Measurements from ENCODE around the gene UNC5CL.

Gene UNC5CL

DNA sequence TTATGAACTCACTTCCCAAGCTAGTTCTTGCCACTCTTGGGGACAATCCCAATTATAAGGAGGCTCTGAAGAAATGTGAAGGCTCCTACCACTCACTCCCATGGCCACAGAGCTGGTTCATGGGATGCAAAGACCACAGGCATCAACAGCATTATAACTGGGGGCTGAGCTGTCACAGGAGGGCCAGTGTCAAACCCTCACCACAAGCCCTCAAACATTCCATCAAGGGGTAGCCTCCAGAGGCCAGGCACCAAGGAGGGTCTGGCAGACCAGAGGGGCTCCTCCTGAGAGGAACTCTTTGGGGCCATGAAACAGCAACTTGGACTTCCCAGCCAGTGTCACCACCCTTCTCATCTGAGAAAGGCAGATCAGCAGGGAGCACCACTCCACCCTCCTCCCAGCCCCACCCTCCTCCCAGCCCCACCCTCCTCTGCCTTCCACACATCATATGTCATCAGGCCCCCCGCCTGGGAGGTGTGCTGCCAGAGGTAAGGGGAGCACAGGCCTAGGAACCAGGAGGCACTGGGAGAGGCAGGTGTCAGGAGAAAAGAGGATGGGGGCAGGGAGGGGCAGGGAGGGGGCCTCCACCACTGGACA, 2.0 kb upstream of the UNC5CL start:
- Mint-ChIP-seq H3K27me3 (ENCODE audit: low read depth) (peaks cover 13% of the 10 kb centered on the region), H3K27ac (peak overlapping the region; percentile 95 to 99 (median 95)), H3K36me3 (ENCODE audit: low read depth) (no peaks in the 10 kb centered on the region), H3K9me3 (no peaks in the 10 kb centered on the region), H3K4me1 (peaks cover 24% of the 10 kb centered on the region), H3K4me3 (no peak overlapping the region)
- TF ChIP-seq, protein P1, sequence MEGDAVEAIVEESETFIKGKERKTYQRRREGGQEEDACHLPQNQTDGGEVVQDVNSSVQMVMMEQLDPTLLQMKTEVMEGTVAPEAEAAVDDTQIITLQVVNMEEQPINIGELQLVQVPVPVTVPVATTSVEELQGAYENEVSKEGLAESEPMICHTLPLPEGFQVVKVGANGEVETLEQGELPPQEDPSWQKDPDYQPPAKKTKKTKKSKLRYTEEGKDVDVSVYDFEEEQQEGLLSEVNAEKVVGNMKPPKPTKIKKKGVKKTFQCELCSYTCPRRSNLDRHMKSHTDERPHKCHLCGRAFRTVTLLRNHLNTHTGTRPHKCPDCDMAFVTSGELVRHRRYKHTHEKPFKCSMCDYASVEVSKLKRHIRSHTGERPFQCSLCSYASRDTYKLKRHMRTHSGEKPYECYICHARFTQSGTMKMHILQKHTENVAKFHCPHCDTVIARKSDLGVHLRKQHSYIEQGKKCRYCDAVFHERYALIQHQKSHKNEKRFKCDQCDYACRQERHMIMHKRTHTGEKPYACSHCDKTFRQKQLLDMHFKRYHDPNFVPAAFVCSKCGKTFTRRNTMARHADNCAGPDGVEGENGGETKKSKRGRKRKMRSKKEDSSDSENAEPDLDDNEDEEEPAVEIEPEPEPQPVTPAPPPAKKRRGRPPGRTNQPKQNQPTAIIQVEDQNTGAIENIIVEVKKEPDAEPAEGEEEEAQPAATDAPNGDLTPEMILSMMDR (IDR thresholded peaks at IDR 0.05; ENCODE audit: unreplicated experiment in 3 of 3) = no peak

DNA sequence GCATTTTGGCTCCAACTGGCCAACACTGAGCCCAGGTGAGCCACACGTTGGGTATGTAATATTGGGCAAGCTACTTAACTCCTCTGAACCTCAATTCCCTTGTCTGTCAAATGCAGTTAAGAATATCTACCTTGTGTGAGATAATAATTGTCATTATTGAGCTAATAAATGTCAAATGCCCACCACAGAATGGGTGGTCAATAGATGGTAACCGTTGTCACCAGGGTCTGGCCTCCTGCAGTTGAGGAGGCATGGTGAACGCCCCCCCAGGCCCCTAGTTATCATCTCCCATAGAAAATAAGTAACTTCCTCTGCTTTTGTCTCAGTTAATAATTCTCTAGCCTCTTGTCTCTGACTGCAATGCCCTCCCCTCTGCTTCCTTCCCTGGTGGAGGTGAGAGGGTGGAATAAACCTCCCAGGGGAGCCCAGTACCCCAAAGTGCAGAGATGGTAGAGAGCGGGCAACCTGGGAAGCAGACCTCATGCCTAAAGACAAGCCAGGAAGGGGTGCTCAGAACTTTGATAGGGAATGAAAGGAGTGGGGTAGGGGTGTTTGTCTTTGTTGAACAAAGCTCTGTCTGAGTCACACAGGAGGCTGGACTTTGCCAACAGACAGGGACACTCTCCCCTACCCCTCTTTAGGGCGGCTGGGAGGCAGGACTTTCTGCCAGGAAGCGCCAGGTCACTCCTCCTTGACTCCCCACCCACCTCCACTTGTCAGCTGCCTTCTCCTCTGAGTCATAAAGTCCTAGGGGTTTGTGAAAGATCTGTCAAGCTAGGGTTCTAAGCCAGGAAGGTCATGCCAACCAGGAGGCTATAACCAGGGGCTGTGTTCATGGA, 1.3 kb upstream of the UNC5CL start:
- Mint-ChIP-seq H3K27ac (peak overlapping the region; percentile 95 to 99 (median 95)), H3K9me3 (no peaks in the 10 kb centered on the region), H3K4me3 (peak overlapping the region in 2 of 3 experiments; percentile 15 to 24), H3K4me1 (peaks cover 19% of the 10 kb centered on the region), H3K27me3 (ENCODE audit: low read depth) (peaks cover 13% of the 10 kb centered on the region), H3K36me3 (ENCODE audit: low read depth) (no peaks in the 10 kb centered on the region)
- TF ChIP-seq, protein P1 (IDR thresholded peaks at IDR 0.05; ENCODE audit: unreplicated experiment in 3 of 3) = no peak

DNA sequence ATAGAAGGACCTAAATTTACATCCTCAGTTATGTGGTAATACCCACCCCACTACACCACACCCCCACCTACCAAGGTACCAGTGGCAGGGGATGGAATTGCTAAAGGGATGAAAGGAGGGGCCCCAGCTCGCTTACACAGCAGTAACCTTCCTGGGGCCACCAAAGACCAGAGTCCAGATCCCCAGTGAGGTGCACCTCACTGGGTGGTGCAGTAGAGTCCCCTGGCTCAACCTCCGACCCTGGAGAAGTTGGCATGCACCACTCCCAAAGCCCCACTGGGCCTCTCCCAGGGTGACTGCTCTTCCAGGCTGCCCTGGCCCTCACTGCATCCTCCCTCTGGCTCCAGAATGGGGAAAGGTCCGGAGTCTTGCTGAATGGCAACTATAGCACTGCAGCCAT, 816 bp downstream of the UNC5CL start:
- TF ChIP-seq, protein P1 (IDR thresholded peaks at IDR 0.05; ENCODE audit: unreplicated experiment in 3 of 3) = no peak
- Mint-ChIP-seq H3K36me3 (ENCODE audit: low read depth) (peaks cover 5% of the 10 kb centered on the region), H3K27ac (peak overlapping the region in 2 of 3 experiments; percentile 95 to 99), H3K4me3 (peak overlapping the region in 1 of 3 experiments; percentile 72), H3K4me1 (peaks cover 16% of the 10 kb centered on the region), H3K27me3 (ENCODE audit: low read depth) (peaks cover 13% of the 10 kb centered on the region), H3K9me3 (no peaks in the 10 kb centered on the region)

DNA sequence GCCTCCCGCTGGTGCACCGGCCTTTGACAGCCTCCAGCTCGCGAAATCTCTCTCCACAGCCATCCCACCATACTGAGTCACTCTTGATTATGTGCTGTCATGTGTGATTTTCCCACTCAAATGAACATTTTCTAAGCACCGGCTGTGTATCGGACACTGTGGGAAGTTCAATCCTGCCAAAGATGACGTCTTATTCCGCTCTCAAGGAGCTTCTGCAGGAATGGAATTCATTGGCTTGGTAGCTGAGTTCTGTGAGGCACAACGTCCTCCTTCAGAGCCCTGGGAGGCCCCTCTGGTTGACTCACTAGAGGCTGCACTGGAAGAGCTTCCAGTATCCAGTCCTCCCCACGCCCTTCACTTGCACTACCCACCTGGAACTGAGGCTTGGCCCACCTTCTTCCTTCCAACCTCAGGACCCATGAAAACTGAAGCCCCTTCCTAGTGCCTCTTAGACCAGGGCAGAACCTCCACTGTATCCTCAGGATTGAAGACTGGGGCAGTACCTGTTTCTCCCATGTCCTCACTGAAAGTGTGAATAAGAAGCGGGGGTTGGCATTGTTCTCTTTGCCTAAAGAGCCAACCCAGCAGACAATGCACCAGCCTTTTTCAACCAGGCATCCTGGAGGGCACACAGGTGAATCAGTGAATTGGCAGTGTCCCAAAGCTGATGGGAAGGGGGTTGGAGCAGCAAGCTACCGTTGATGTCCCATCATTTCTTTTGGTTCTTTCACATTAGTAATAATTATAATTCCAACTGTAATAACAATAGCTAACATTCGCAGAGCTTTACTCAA, 1.7 kb downstream of the UNC5CL start:
- H3K27ac Mint-ChIP-seq = no peak overlapping the region
- H3K36me3 Mint-ChIP-seq (ENCODE audit: low read depth) = peaks cover 5% of the 10 kb centered on the region
- H3K4me1 Mint-ChIP-seq = peaks cover 16% of the 10 kb centered on the region
- peaks cover 13% of the 10 kb centered on the region for H3K27me3 Mint-ChIP-seq (ENCODE audit: low read depth)
- H3K4me3 Mint-ChIP-seq = no peak overlapping the region
- H3K9me3 Mint-ChIP-seq = no peaks in the 10 kb centered on the region
- TF ChIP-seq, protein P1 (IDR thresholded peaks at IDR 0.05; ENCODE audit: unreplicated experiment in 3 of 3) = no peak

DNA sequence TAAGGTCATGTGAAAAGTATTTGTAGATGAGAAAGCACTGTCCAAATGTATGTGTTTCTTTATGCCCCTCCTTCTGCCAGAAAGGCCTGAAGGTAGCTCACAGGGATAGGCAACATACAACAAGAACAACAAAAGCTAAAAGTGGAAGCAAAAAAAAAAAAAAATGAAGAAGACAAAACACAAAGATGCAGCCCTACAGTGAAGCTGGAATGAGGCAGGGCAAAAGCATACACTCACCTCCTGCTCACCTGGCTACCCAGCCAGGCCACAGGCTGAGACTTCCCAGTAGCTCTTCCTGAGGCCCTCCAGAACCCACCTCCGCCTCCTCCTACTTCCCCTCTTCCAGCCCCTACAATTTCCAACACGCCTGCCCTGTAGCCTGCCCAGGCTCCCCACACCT, 2.4 kb downstream of the UNC5CL start:
- H3K36me3 Mint-ChIP-seq (ENCODE audit: low read depth) = peaks cover 5% of the 10 kb centered on the region
- H3K4me1 Mint-ChIP-seq = peaks cover 16% of the 10 kb centered on the region
- peaks cover 13% of the 10 kb centered on the region for H3K27me3 Mint-ChIP-seq (ENCODE audit: low read depth)
- TF ChIP-seq, protein P1 (IDR thresholded peaks at IDR 0.05; ENCODE audit: unreplicated experiment in 3 of 3) = no peak
- no peaks in the 10 kb centered on the region for H3K9me3 Mint-ChIP-seq
- H3K27ac Mint-ChIP-seq = peak overlapping the region in 1 of 3 experiments; percentile 26
- H3K4me3 Mint-ChIP-seq = peak overlapping the region in 1 of 3 experiments; percentile 8
